Measurements from ENCODE around the gene STK17B.

- TF ChIP-seq CTCF (IDR thresholded peaks at IDR 0.05) (no peak), POLR2A (IDR thresholded peaks at IDR 0.05) (no peak)
These were observed 48.3 kb upstream of the STK17B start for GRCh38 chr2:196219671-196220070.
